GM19467 (cell line): ENCODE data around the gene ATRN.
"Not testable (repeated sequence)": the region's sequence is repeated elsewhere in the genome, so short reads cannot be mapped to it uniquely, and the experiment has no call there.

ENCODE experiments used
- ATAC-seq: cut with Tn5 transposase; IDR thresholded peaks from one replicate; pipeline ENCODE4 v1.9.1; 2021; ENCODE audit warnings: mild to moderate bottlenecking, moderate library complexity; ENCODE audit not compliant: unreplicated experiment

ATRN gene

DNA sequence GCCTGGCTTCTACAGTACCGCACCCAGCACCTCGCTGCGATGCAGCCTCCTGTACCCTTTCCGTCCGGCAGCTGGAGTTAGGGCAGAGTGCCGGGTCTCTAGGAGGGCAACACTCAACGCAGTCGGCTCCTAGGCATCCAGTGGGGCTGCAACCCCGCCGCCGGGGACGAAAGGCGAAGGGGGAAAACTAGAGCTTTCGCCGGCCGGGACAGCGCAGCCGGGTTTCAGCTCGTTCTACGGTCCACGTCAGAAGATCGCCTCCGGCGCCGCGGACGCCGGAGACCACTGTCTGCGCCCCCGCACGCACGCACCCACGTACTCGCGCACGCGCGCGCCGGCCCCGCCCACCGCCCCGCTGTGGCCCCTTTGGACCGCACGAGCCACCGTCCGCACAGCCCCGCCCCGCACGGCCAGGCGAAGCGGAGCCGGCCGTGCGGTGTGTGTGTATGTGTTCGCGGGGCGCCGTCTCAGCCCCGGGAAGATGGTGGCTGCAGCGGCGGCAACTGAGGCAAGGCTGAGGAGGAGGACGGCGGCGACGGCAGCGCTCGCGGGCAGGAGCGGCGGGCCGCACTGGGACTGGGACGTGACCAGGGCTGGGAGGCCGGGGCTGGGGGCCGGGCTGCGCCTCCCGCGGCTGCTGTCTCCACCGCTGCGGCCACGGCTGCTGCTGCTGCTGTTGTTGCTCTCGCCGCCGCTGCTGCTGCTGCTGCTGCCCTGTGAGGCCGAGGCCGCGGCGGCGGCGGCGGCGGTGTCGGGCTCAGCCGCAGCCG lies at the start of gene ATRN:
TSS of gene ATRN (plus strand) at position 392 of the 770 bp plus-strand sequence. CDS start at position 482, 90 bp downstream.
- ATAC-seq, result peak; percentile 77

- no peak for ATAC-seq
These were observed 48.8 kb upstream of the ATRN start for GRCh38 chr20:3421985-3422384.

GRCh38 chr20:3423126-3423525 lies 47.7 kb upstream of the ATRN start:
- ATAC-seq, result no peak

DNA sequence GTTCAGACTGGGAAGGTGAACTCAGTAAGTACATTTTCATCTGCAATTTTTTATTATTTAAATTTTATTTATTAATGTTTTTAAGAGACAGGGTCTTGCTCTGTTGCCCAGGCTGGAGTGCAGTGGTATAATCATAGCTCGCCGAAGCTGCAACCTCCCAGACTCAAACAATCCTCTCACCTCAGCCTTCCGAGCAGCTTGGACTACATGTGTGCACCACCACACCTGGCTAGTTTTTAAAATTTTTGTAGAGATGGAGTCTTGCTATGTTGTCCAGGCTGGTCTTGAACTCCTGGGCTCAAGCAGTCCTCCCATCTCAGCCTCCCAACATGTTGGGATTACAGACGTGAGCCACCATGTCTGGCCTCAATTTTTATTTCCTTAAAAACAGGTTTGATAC lies 44.1 kb upstream of the ATRN start:
- not testable (repeated sequence) for ATAC-seq

DNA sequence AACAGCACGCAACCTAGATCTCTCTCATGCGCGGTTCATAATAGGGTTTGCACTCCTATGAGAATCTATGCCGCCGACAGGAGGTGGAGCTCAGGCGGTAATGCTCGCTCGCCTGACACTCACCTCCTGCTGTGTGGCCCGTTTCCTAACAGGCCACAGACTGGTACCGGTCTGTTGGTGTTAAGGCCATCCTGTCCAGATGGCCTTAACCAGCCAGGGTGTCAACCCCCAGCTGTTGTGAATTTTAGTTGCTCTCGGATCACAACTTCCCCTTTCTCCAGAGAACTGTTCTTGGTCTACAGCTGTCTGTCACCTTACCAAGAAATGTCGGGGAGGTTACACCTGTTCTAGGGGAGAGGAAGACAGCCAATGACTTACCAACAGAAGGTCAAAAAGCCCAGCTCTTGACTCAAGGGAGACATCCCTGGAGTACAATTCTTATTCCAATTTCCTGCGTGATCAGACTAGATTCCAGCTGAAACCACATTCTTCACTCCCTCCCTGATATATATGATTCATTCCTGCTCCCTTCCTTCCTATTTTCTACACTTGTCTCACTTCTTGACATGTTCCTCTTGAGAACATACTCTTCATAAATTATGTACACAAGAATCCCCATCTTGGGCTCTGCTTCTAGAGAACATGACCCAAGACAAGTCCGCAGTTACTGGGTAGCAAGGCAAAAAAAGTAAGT lies 40.3 kb upstream of the ATRN start:
- peak; percentile 84 for ATAC-seq

- no peak for ATAC-seq
These were observed 39.7 kb upstream of the ATRN start for GRCh38 chr20:3431109-3431508.

DNA sequence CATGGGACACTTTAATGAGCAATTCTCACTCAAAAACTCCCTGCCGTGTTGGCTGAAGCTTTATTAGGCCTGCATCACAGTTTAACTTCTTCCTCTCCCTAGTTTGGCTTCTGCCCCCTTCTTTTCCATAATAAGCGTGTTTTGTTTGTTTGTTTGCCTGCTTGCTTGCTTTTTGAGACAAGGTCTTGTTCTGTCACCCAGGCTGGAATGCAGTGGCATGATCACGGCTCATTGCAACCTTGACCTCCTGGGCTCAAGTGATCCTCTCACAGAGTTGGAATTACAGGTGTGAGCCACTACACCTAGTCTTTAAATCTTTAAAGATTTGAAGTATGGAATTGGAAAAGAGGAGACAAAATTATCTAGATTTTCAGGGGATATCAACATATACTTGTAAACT lies 38.0 kb upstream of the ATRN start:
- no peak for ATAC-seq

DNA sequence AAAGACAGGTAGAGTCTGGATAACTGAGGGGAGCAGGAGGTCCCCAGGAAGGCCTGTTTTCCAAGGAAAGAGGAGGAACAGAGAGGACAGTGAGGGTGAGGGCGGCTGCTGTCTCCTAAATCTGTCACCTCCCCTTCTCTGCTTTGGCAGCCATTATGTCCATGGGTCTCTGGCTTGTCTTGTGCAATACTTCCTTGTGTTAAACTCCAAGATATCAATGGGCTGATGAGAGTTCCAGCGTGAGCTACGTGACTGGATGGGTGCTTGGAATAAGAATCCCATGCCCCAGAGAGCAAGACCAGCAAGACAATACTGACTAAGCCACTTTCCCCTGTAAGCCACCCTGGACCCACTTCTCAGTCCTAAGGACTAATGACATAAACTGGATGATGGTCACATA lies 37.1 kb upstream of the ATRN start:
- no peak for ATAC-seq

DNA sequence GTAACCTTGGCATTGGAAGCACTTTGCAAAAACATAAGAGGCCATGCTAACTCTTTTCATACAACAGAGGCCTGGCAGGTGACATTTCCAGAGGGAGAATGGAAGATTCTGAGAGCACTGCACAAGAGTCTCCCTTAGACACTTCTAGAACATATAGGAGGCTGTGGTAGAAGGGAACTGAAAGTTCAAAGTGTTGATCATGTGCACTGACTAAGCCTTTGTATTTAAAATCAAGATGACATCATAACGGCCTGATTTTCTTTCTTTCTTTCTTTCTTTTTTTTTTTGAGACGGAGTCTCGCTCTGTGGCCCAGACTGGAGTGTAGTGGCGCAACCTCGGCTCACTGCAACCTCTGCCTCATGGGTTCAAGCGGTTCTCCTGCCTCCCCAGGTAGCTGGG lies 36.6 kb upstream of the ATRN start:
- ATAC-seq, result no peak

GRCh38 chr20:3436864-3437574 lies 33.8 kb upstream of the ATRN start:
- no peak for ATAC-seq

DNA sequence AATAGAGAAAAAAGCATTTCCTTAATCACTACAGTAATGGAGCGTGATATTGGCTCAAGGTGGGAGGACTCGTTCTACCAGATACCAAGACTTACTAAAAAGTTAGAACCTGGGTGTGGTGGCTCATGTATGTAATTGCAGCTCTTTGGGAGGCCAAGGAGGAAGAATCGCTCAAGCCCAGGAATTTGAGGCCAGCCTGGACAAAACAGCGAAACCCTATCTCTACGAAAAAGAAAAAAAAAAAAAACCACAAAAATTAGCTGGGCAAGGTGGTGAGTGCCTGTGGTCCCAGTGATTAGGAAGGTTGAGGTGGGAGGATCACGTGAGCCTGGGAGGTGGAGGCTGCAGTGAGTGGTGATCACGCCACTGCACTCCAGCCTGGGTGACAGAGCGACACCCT lies 24.0 kb upstream of the ATRN start:
- no peak for ATAC-seq

DNA sequence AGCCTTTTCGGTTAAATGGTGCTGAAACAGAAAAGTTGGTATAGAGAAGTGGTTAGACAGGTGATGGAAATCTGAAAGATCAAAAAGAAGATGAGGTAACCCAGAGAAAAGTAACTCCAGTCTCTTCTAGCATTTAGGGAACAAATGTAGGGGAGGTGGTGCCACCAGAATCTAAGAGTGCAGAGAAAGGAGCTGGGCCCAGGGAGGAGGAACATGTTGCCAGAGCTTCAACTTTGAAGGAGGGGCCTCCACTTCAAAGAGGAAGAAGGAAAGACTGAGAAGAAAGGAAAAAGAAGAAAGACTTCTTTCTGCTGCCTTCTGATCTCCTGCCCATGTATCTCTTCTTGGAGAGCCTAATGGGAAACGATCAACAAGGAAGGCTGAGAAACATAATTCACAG lies 23.5 kb upstream of the ATRN start:
- ATAC-seq, result no peak

DNA sequence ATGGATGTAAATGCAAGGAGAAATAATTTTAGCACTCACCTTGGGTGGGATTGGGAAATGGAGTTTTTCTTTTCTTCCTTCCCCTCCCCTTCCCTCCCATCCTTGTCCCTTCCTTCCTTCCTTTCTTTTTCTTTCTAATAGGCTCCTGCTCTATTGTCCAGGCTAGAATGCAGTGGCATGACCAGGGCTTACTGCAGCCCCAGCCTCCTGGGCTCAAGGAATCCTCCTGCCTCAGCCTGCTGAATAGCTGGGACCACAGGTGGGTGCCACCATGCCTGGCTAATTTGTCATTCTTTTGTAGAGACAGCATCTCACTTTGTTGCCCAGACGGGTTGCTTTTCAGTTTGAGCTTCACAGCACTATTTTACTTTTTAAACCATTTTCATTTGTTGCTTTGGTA lies 21.5 kb upstream of the ATRN start:
- no peak for ATAC-seq

DNA sequence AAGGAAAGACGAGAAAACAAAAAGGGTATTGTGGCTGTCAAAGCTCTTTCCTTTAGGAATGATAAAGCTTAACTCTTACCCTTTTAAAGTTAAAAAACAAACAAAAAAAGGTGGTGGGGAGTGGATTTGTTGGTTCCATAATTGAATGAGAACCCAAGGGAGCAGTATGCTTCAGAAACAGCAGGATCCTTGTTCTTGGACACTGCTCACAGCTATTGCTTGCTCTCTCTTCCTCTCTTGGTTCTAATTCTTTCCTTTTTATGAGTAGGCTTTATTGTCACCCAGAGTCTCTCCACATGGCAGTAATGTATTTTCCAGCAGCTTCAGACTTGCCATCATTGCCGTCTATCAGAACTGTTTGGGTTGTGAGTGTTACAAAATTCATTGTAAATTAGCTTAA lies 18.7 kb upstream of the ATRN start:
- ATAC-seq, result no peak

DNA sequence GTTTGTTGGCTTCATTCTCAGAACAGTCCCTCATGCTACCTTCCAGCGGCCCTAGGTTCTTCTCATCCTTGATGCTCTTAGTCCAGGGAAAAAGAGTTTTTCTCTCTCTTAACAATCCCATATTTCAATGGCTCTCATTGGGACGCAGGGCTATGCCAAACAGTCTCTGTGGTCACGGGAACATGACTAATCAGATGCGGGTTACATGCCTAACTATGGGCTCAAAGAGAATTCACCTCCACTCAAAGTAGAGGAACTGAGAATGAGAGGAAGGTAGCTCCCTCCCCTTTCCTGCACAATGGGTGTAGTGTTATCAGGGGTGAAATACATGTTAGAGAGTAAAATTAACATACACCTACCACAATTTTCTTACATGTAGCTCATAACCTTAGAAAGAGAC lies 18.1 kb upstream of the ATRN start:
- ATAC-seq, result no peak

DNA sequence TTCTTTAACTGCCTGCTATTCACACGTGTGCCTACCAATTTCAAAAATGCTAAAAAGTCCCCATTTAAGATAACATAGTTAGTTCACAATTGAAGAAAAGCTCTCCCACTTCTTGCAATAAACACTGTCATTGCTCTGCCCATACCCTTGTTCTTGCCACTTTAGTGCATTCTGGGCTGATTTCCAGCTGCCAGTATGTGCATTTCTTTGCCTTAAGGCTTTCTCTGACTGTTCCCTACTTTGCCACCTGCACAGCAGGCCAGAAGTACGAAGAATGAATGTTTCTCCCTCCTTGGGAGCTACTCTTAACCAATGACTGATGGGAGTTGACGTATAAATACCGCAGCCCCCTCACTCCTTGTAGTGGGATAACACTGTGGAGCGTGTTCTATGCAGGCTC lies 16.0 kb upstream of the ATRN start:
- no peak for ATAC-seq

DNA sequence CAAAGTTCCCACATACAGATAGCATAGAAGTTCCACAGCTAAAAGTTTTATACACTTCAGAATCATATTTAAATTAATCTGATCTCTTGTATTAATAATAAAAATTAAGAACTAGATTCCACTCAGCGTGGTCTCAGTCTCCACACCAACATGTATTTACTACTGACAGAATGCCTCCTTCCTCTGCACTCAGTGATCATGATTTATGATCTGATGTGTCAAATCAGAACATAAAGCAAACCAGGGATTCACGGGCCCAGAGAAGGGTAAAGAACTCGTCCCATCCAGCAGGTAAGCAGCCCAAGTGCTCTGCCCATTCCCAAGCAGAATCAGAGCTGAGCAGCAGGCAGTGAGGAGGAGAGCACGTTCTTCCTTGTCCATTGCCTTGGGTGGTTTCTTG lies 14.2 kb upstream of the ATRN start:
- no peak for ATAC-seq

DNA sequence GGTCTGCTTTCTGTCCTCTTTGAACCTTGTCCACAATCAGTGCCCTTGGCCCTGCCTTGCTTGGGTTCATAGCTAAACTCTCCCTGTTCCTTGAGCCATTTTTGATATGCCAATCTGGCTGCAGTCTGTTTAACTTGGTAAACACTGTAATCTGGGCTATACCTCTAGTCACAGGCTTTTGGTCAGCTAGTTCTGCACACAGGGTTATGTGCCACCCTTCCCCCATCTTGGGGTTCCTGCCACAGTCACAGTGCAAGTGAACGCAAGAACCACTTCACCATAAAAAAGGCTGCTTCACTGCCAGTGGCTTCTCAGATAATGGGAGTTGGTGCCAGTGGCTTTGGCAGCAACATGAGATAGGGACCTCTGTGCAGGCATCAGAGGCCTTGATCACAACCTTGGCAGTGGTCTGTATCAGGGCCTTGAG lies 10.9 kb upstream of the ATRN start:
- ATAC-seq, result no peak

- ATAC-seq, result no peak
These were observed 9.5 kb upstream of the ATRN start for GRCh38 chr20:3461211-3461771.

DNA sequence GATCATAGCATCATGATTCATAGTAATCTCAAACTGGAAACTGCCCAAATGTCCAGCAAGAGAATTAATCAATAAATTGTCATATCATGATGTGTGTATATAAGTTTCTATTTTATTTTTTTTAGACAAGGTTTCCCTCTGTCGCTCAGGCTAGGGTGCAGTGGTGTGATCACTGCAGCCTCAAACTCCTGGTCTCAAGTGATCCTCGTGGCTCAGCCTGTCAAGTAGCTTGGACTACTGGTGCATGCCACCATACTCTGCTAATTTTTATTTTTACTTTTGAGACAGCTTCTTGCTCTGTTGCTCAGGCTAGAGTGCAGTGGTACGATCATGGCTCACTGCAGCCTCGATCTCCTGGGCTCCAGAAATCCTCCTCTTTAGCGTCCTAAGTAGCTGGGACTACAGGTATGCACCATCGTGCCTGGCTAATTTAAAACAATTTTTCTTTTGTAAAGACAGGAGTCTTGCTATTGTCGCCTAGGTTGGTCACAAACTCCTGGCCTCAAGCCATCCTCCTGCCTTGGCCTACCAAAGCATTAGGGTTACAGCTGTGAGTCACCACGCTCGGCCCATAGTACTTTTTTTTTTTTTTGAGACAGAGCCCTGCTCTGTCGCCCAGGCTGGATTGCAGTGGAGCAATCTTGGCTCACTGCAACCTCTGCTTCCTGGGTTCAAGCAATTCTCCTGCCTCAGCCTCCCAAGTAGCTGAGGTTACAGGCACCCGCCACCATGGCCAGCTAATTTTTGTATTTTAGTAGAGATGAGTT lies 8.7 kb upstream of the ATRN start:
- ATAC-seq, result no peak

DNA sequence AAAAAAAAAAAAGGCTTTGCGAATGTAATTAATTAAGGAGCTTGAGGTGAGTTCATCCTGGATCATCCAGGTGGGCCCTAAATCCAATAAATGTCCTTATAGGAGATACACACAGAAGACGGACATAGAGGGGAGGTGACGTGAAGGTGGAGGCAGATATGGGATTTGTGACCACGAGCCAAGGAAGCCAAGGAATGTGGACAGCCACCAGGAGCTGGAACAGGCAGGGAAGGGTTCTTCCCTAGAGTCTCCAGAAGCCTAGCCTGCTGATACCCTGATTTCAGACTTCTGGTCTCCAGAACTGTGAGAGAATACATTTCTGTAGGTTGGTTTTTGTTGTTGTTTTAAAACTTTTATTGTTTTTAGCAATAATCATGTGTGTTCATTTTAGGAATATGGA lies 6.7 kb upstream of the ATRN start:
- no peak for ATAC-seq
